ENCODE data around the gene NHEJ1.

- TF ChIP-seq TAF1 (IDR thresholded peaks at IDR 0.05; ENCODE audit: borderline replicate concordance, low read depth, low read length), result peak; percentile 71; the same call in 1 of the 2 replicates
- TF ChIP-seq POLR2A (IDR thresholded peaks at IDR 0.05; ENCODE audit: low read depth, low read length), result peak; percentile 83
- peak; percentile 78 for TF ChIP-seq POLR2AphosphoS5 (IDR thresholded peaks at IDR 0.05; ENCODE audit: low read depth, low read length)
Observed at GRCh38 chr2:219176818-219177551, 16.4 kb upstream of the NHEJ1 start, which contains the start of gene CNPPD1.
